Stomach (tissue), 9 donors: ENCODE measurements around the gene RAB5B. TPM values are rescaled to one million over a fixed set of nuclear protein-coding genes. Genes with fewer than 3 reads are reported as not detected.
A peak's percentile ranks its signal among the peaks of the same experiment; 100 is the strongest.

Source experiments
- DNase-seq, 2 donors: peaks; one replicate each; pipeline versions ENCODE4 v3.0.0 to v3.0.0-alpha.2; 2013 to 2019
- H3K27ac ChIP-seq, 5 donors: fragments of 200-600 bp in 4 of 5; sonication (generic) in 4 of 5; one replicate each; pipeline ENCODE4 v1.5.1; 2013 to 2019; ENCODE audit warnings: mild to moderate bottlenecking in 1 of 5, moderate library complexity in 1 of 5
- H3K27me3 ChIP-seq, 3 donors: fragments of 200-600 bp; sonication (generic); one replicate each; pipeline ENCODE4 v1.5.1; 2017 to 2019; ENCODE audit warnings: mixed run types in 1 of 3
- H3K36me3 ChIP-seq, 4 donors: fragments of 200-600 bp; sonication (generic); 1 replicate in 3 of 4; 2 replicates in 1 of 4; pipeline ENCODE4 v1.5.1; 2016 to 2019
- H3K4me1 ChIP-seq, 4 donors: fragments of 200-600 bp; sonication (generic); one replicate each; pipeline ENCODE4 v1.5.1; 2016 to 2019
- H3K4me3 ChIP-seq, 4 donors: fragments of 200-600 bp; sonication (generic) in 3 of 4; one replicate each; pipeline ENCODE4 v1.5.1; 2016 to 2019; ENCODE audit warnings: mild to moderate bottlenecking in 1 of 4
- H3K9me3 ChIP-seq, 4 donors: fragments of 200-600 bp; sonication (generic); one replicate each; pipeline ENCODE4 v1.5.1; 2016 to 2019
- CTCF ChIP-seq, 7 experiments: fragments of 450-650 bp in 4 of 7; fragments of 200-600 bp in 3 of 7; sonication (generic) in 3 of 7; IDR thresholded peaks; one replicate each; pipeline ENCODE4 v1.5.1; 2016 to 2019; ENCODE audit warnings: antibody characterized with exemption in 7 of 7, control low read depth in 2 of 7, mild to moderate bottlenecking in 1 of 7
- EP300 ChIP-seq: sonication (generic); formaldehyde crosslinking; IDR thresholded peaks from one replicate; pipeline ENCODE4 v1.6.1; 2017; ENCODE audit warnings: antibody characterized with exemption
- POLR2A ChIP-seq, 4 donors: fragments of 450-650 bp; IDR thresholded peaks; one replicate each; pipeline ENCODE4 v1.6.1; 2016; ENCODE audit warnings: antibody characterized with exemption in 4 of 4, control low read depth in 2 of 4, mild to moderate bottlenecking in 1 of 4, moderate library complexity in 1 of 4
- POLR2AphosphoS5 ChIP-seq, 3 donors: sonication (generic); formaldehyde crosslinking; IDR thresholded peaks; one replicate each; pipeline ENCODE4 v1.6.1; 2016; ENCODE audit warnings: antibody characterized with exemption in 3 of 3
- WGBS, 5 donors: extraction: QIAGEN DNeasy Blood & Tissue Kit in 3 of 5; methylation state at CpG; one replicate each; pipeline versions ENCODE4 v1.1.5 to v1.1.7; 2013 to 2018; 5-methylcytosine and 5-hydroxymethylcytosine counted together
- intact Hi-C: fragments of 100-400 bp; cut with DNase I; formaldehyde crosslinking; loops from one replicate; pipeline ENCODE4 v1.15.1; 2023; ENCODE audit warnings: low total_unique reads
- polyA plus RNA-seq, 3 donors: library from polyadenylated mRNA; stranded (reverse); fragments of 200-250 nt; gene quantifications; one replicate each; pipeline ENCODE4 v1.2.3, GENCODE V29; 2013
- total RNA-seq, 5 donors: library from RNA; depleted of rRNA; stranded (reverse); fragments of >200 nt; gene quantifications; one replicate each; pipeline versions ENCODE4 v1.1.0 to v1.2.3, GENCODE V29; 2014 to 2016
- donor health status: healthy with polysubstance abuse.
- donor health status: Bipolar disorder and iron deficiency.
- donor health status: healthy.

RAB5B gene
- total and polyA plus RNA-seq, 8 donors = 17.1 to 100 (median 74.3) TPM

- no peaks in the 10 kb centered on the region for H3K9me3 ChIP-seq
- H3K4me1 ChIP-seq = peaks cover 0 to 23% (median 6%) of the 10 kb centered on the region in 4 donors
- TF ChIP-seq POLR2A (IDR thresholded peaks at IDR 0.05) = no peak
- no peak for TF ChIP-seq CTCF (IDR thresholded peaks at IDR 0.05)
- TF ChIP-seq POLR2AphosphoS5 (IDR thresholded peaks at IDR 0.05) = peak in 1 of 3 donors; percentile 34
- no peak for TF ChIP-seq EP300
- H3K27me3 ChIP-seq = no peaks in the 10 kb centered on the region
- DNase-seq = peak; percentile 72 to 79
- H3K36me3 ChIP-seq = peaks cover 3 to 28% (median 25%) of the 10 kb centered on the region in 4 donors
- no peak overlapping the region for H3K4me3 ChIP-seq
- WGBS, 5 donors = 40 to 63% (median 55%) methylated on average over 3 to 5 of the region's 5 CpGs
- intact Hi-C loops = no loop called here
- H3K27ac ChIP-seq = peak overlapping the region in 2 of 5 donors; percentile 25 to 29
Observed at GRCh38 chr12:55957106-55957859, 16.6 kb upstream of the RAB5B start.

GRCh38 chr12:55963760-55964159 is 10.1 kb upstream of the RAB5B start:
- Histone ChIP-seq H3K27me3 (no peaks in the 10 kb centered on the region), H3K27ac (no peak overlapping the region), H3K36me3 (no peaks in the 10 kb centered on the region), H3K4me3 (no peak overlapping the region), H3K4me1 (peaks cover 14 to 26% (median 18%) of the 10 kb centered on the region in 4 donors), H3K9me3 (no peaks in the 10 kb centered on the region)
- 73 to 91% (median 88%) methylated on average over 2 of the region's 2 CpGs for WGBS, 5 donors
- DNase-seq = no peak
- TF ChIP-seq EP300 (no peak), CTCF (IDR thresholded peaks at IDR 0.05) (no peak), POLR2AphosphoS5 (IDR thresholded peaks at IDR 0.05) (no peak), POLR2A (IDR thresholded peaks at IDR 0.05) (no peak)
- intact Hi-C loops = no loop called here

GRCh38 chr12:55965240-55965639 is 8.6 kb upstream of the RAB5B start:
- DNase-seq = no peak
- Histone ChIP-seq H3K4me3 (no peak overlapping the region), H3K4me1 (peaks cover 14 to 27% (median 18%) of the 10 kb centered on the region in 4 donors), H3K36me3 (peaks cover 0 to 6% (median under 1%) of the 10 kb centered on the region in 4 donors), H3K9me3 (no peaks in the 10 kb centered on the region), H3K27ac (peak overlapping the region in 1 of 5 donors; percentile 91), H3K27me3 (no peaks in the 10 kb centered on the region)
- TF ChIP-seq POLR2AphosphoS5 (IDR thresholded peaks at IDR 0.05) (no peak), POLR2A (IDR thresholded peaks at IDR 0.05) (no peak), EP300 (no peak), CTCF (IDR thresholded peaks at IDR 0.05) (no peak)
- intact Hi-C loops = no loop called here
- WGBS, 5 donors = 80 to 87% (median 83%) methylated on average over 5 of the region's 5 CpGs

GRCh38 chr12:55965941-55966407 is 7.9 kb upstream of the RAB5B start, which contains the start of gene PMEL:
PMEL (minus strand) TSS chr12:55966042; CDS start chr12:55966011, 31 bp downstream.
- H3K27me3 ChIP-seq = no peaks in the 10 kb centered on the region
- peak within 1 kb of the TSS; percentile 76 to 91 (median 88) for H3K27ac ChIP-seq
- no peaks in the 10 kb centered on the region for H3K9me3 ChIP-seq
- H3K4me1 ChIP-seq = peaks cover 14 to 27% (median 18%) of the 10 kb centered on the region in 4 donors
- intact Hi-C loops = no loop called here
- peak within 1 kb of the TSS; percentile 66 to 74 (median 74) for H3K4me3 ChIP-seq
- DNase-seq = no peak
- TF ChIP-seq CTCF (IDR thresholded peaks at IDR 0.05) = no peak
- no peak for TF ChIP-seq EP300
- 6 to 11% (median 10%) methylated on average over 4 of the region's 4 CpGs for WGBS, 5 donors
- peaks cover 0 to 11% (median 8%) of the 10 kb centered on the region in 4 donors for H3K36me3 ChIP-seq
